B cell (primary cell): ENCODE measurements around the gene TET3. TPM values are rescaled to one million over a fixed set of nuclear protein-coding genes. Genes with fewer than 3 reads are reported as not detected.

Experiments
- ATAC-seq: fragments of 200-7000 bp; cut with Tn5 transposase; one replicate; pipeline ENCODE4 v1.10.0; 2021; ENCODE audit warnings: low read depth, mild to moderate bottlenecking, moderate number of reproducible peaks, moderate library complexity
- CTCF ChIA-PET: fragments of 350-600 bp; sonication (Branson Sonifier 250); formaldehyde crosslinking; loops from one replicate; lab custom pipeline; 2021; ENCODE audit warnings: antibody characterized with exemption, inconsistent platforms; lab: Charles Lee
- POLR2A ChIA-PET: fragments of 350-600 bp; sonication (Branson Sonifier 250); formaldehyde crosslinking; loops from one replicate; lab custom pipeline; 2021; ENCODE audit warnings: antibody characterized with exemption; lab: Charles Lee
- DNase-seq: peaks from one replicate; pipeline ENCODE4 v3.0.0; 2013
- H2AFZ ChIP-seq: 2 replicates; pipeline ENCODE4 v1.6.1; 2012; ENCODE audit warnings: mild to moderate bottlenecking, low read depth, low read length; ENCODE audit not compliant: insufficient read depth, poor library complexity, severe bottlenecking
- H3K27ac ChIP-seq, 2 donors: 1 replicate in 1 of 2; 2 replicates in 1 of 2; pipeline ENCODE4 v1.5.1; 2012 to 2013; ENCODE audit warnings: low read length in 2 of 2, mild to moderate bottlenecking in 2 of 2, moderate library complexity in 1 of 2
- H3K27me3 ChIP-seq, 4 experiments: fragments of 200-600 bp in 1 of 4; sonication (generic) in 1 of 4; replicated peaks in 1 of 4; 1 replicate in 2 of 4; 2 replicates in 2 of 4; pipeline versions ENCODE4 v1.6.1 to v1.7.0; 2013 to 2016; ENCODE audit warnings: low read length in 3 of 4, mild to moderate bottlenecking in 2 of 4, mixed read lengths in 1 of 4, moderate library complexity in 1 of 4; ENCODE audit not compliant: insufficient read depth in 4 of 4, control insufficient read depth in 3 of 4; ENCODE audit errors: control extremely low read depth in 1 of 4
- H3K36me3 ChIP-seq, 2 experiments: replicated peaks in 1 of 2; 1 replicate in 1 of 2; 2 replicates in 1 of 2; pipeline versions ENCODE4 v1.6.1 to v1.7.1; 2013; ENCODE audit warnings: low read length in 1 of 2; ENCODE audit not compliant: insufficient read depth in 2 of 2, control insufficient read depth in 1 of 2; ENCODE audit errors: control extremely low read depth in 1 of 2, extremely low read depth in 1 of 2
- H3K4me1 ChIP-seq, 2 donors: fragments of 200-600 bp in 1 of 2; sonication (generic) in 1 of 2; 1 replicate in 1 of 2; 2 replicates in 1 of 2; pipeline versions ENCODE4 v1.5.1 to v1.6.1; 2013 to 2017; ENCODE audit warnings: low read length in 2 of 2; ENCODE audit not compliant: control insufficient read depth in 2 of 2, insufficient read depth in 2 of 2
- H3K4me2 ChIP-seq: replicated peaks from 2 replicates; pipeline ENCODE3; 2012; ENCODE audit warnings: mild to moderate bottlenecking, low read depth, low read length; ENCODE audit not compliant: poor library complexity, severe bottlenecking
- H3K4me3 ChIP-seq, 5 experiments: fragments of 200-600 bp in 1 of 5; sonication (generic) in 1 of 5; 1 replicate in 3 of 5; 2 replicates in 2 of 5; pipeline versions ENCODE4 v1.5.1 to v1.7.0; 2011 to 2016; ENCODE audit warnings: low read length in 4 of 5, mild to moderate bottlenecking in 4 of 5, low read depth in 2 of 5, control low read depth in 1 of 5, moderate library complexity in 1 of 5; ENCODE audit not compliant: insufficient read depth in 1 of 5; ENCODE audit errors: control extremely low read depth in 1 of 5, extremely low read depth in 1 of 5
- H3K79me2 ChIP-seq: fragments of 200-600 bp; sonication (generic); one replicate; pipeline ENCODE4 v1.6.0; 2016; ENCODE audit warnings: low read length; ENCODE audit not compliant: control insufficient read depth, insufficient read depth
- H3K9ac ChIP-seq: fragments of 200-600 bp; sonication (generic); 2 replicates; pipeline ENCODE4 v1.6.1; 2017; ENCODE audit warnings: mild to moderate bottlenecking, low read length, moderate library complexity
- H3K9me3 ChIP-seq, 3 donors: one replicate each; pipeline versions ENCODE4 v1.6.1 to v1.7.1; 2013; ENCODE audit warnings: low read length in 2 of 3; ENCODE audit not compliant: control insufficient read depth in 2 of 3, insufficient read depth in 1 of 3; ENCODE audit errors: control extremely low read depth in 1 of 3
- H4K20me1 ChIP-seq: 2 replicates; pipeline ENCODE4 v1.6.0; 2012; ENCODE audit warnings: mild to moderate bottlenecking, low read length; ENCODE audit not compliant: insufficient read depth, control insufficient read depth, poor library complexity, severe bottlenecking
- H3K27ac Mint-ChIP-seq: one replicate; pipeline ENCODE4 v1.8.0; 2021; ENCODE audit warnings: mixed read lengths
- H3K27me3 Mint-ChIP-seq: one replicate; pipeline ENCODE4 v1.8.0; 2021; ENCODE audit warnings: mixed read lengths
- H3K4me1 Mint-ChIP-seq: one replicate; pipeline ENCODE4 v1.8.0; 2021; ENCODE audit warnings: mixed read lengths
- H3K4me3 Mint-ChIP-seq: one replicate; pipeline ENCODE4 v1.8.0; 2021; ENCODE audit warnings: mixed read lengths
- H3K9me3 Mint-ChIP-seq: one replicate; pipeline ENCODE4 v1.8.0; 2022; ENCODE audit warnings: mixed read lengths; ENCODE audit not compliant: insufficient read depth
- CTCF ChIP-seq: fragments of 200-600 bp; IDR thresholded peaks from one replicate; pipeline ENCODE4 v1.8.0; 2022; ENCODE audit warnings: antibody characterized with exemption, mild to moderate bottlenecking
- EZH2 ChIP-seq: IDR thresholded peaks from 2 replicates; pipeline ENCODE4 v1.6.1; 2012; ENCODE audit warnings: borderline replicate concordance, low read depth, mild to moderate bottlenecking, moderate library complexity, low read length; ENCODE audit not compliant: insufficient read depth, poor library complexity, severe bottlenecking
- WGBS: methylation state at CpG from one replicate; pipeline ENCODE4 v1.1.5; 2013; ENCODE audit warnings: missing lambda C conversion rate; ENCODE audit not compliant: insufficient coverage; 5-methylcytosine and 5-hydroxymethylcytosine counted together
- intact Hi-C: fragments of 100-400 bp; cut with micrococcal nuclease; formaldehyde crosslinking; loops from one replicate; pipeline ENCODE4 v1.10.0; 2022
- polyA plus RNA-seq: library from polyadenylated mRNA; depleted of rRNA; stranded (reverse); fragments of >200 nt; gene quantifications from 2 replicates; pipeline ENCODE4 v1.2.3, GENCODE V29; 2012
- total RNA-seq, 2 donors: library from RNA; stranded (reverse); fragments of 120-200 nt in 1 of 2; gene quantifications; 1 replicate in 1 of 2; 2 replicates in 1 of 2; pipeline versions ENCODE4 v1.2.3 to v1.2.4, GENCODE V29; 2013 to 2022

Gene TET3
- total and polyA plus RNA-seq, 2 donors (not counting 1 experiment from before 2014, with no cell fraction given): 4.7 to 43.9 TPM

GRCh38 chr2:74017223-74017622, 32.5 kb downstream of the TET3 start:
- TF ChIP-seq CTCF: no peak
- no peak for TF ChIP-seq EZH2
- Histone ChIP-seq H3K4me1 (peaks cover 16 to 21% of the 10 kb centered on the region in 2 donors), H4K20me1 (peaks cover 56% of the 10 kb centered on the region), H3K27ac (no peak overlapping the region), H3K36me3 (peaks cover 2% of the 10 kb centered on the region in 2 experiments), H3K4me2 (no peak overlapping the region), H3K27me3 (no peaks in the 10 kb centered on the region), H2AFZ (no peak overlapping the region), H3K4me3 (no peak overlapping the region), H3K9me3 (no peaks in the 10 kb centered on the region), H3K9ac (no peak overlapping the region), H3K79me2 (peaks cover 96% of the 10 kb centered on the region)
- POLR2A ChIA-PET: interaction anchor here (0.7 kb wide), 1 partner anchor 54 kb away, joined by 3 read pairs; no protein-coding TSS in a partner anchor
- Mint-ChIP-seq H3K4me3 (no peak overlapping the region), H3K4me1 (peaks cover 38% of the 10 kb centered on the region), H3K27me3 (no peaks in the 10 kb centered on the region), H3K27ac (no peak overlapping the region), H3K9me3 (no peaks in the 10 kb centered on the region)
- CTCF ChIA-PET: interaction anchor here (0.6 kb wide), 1 partner anchor 317 kb away, joined by 4 read pairs; no protein-coding TSS in a partner anchor
- intact Hi-C loops: no loop called here
- DNase-seq (no peak), ATAC-seq (no peak)
- 92% methylated on average over 2 of the region's 3 CpGs for WGBS

- Histone ChIP-seq H3K4me1 (peaks cover 21% of the 10 kb centered on the region in 2 donors), H3K9ac (no peak overlapping the region), H4K20me1 (peaks cover 53% of the 10 kb centered on the region), H3K27ac (no peak overlapping the region), H3K27me3 (no peaks in the 10 kb centered on the region), H3K4me2 (no peak overlapping the region), H3K4me3 (no peak overlapping the region), H3K36me3 (no peaks in the 10 kb centered on the region), H2AFZ (no peak overlapping the region), H3K79me2 (peaks cover 97% of the 10 kb centered on the region), H3K9me3 (no peaks in the 10 kb centered on the region)
- 94% methylated on average over 4 of the region's 5 CpGs for WGBS
- Mint-ChIP-seq H3K27ac (no peak overlapping the region), H3K27me3 (no peaks in the 10 kb centered on the region), H3K9me3 (no peaks in the 10 kb centered on the region), H3K4me1 (peaks cover 45% of the 10 kb centered on the region), H3K4me3 (no peak overlapping the region)
- TF ChIP-seq EZH2 (no peak), CTCF (no peak)
- no peak for DNase-seq
- CTCF ChIA-PET: interaction anchor here (0.6 kb wide), 1 partner anchor 96 kb away, joined by 4 read pairs; no protein-coding TSS in a partner anchor
- ATAC-seq: no peak
- intact Hi-C loops: no loop called here
- POLR2A ChIA-PET: no interaction called here
Observed at GRCh38 chr2:74019516-74019915, 34.8 kb downstream of the TET3 start.
